GM18507 (cell line): ENCODE data around the gene TYW1B.
"Not testable (repeated sequence)": the region's sequence is repeated elsewhere in the genome, so short reads cannot be mapped to it uniquely, and the experiment has no call there.

Experiments
- DNase-seq: peaks from one replicate; pipeline ENCODE4 v3.0.0; 2011; ENCODE audit warnings: low read depth; ENCODE audit not compliant: insufficient read length; ENCODE audit errors: extremely low spot score
- FAIRE-seq: peaks from 2 replicates; lab custom pipeline; 2011; peaks lifted over from hg19 to GRCh38; lab: Jason Lieb, UNC

The TYW1B gene

GRCh38 chr7:72827839-72828591 is at the start of gene TYW1B:
Gene TYW1B (minus strand): TSS chr7:72828200. CDS start chr7:72828075, 125 bp downstream.
- FAIRE-seq (peak; percentile 97), DNase-seq (peak; percentile 49)

GRCh38 chr7:72867591-72867990 is 39.6 kb upstream of the TYW1B start:
- not testable (repeated sequence) for FAIRE-seq, DNase-seq

- peak; percentile 29 for FAIRE-seq
- not testable (repeated sequence) for DNase-seq
Measured at GRCh38 chr7:72858846-72859400, 30.9 kb upstream of the TYW1B start.

GRCh38 chr7:72857925-72858324 is 29.9 kb upstream of the TYW1B start:
- not testable (repeated sequence) for DNase-seq, FAIRE-seq

- DNase-seq, FAIRE-seq: not testable (repeated sequence)
Measured at GRCh38 chr7:72855261-72855660, 27.3 kb upstream of the TYW1B start.

- FAIRE-seq, DNase-seq: not testable (repeated sequence)
Measured at GRCh38 chr7:72852937-72853336, 24.9 kb upstream of the TYW1B start.

GRCh38 chr7:72850746-72851145 is 22.7 kb upstream of the TYW1B start:
- FAIRE-seq, DNase-seq: not testable (repeated sequence)

- not testable (repeated sequence) for FAIRE-seq, DNase-seq
Measured at GRCh38 chr7:72844146-72844545, 16.1 kb upstream of the TYW1B start.

- not testable (repeated sequence) for DNase-seq, FAIRE-seq
Measured at GRCh38 chr7:72843166-72843565, 15.2 kb upstream of the TYW1B start.

GRCh38 chr7:72840966-72841511 is 13.0 kb upstream of the TYW1B start:
- FAIRE-seq, DNase-seq: not testable (repeated sequence)

- FAIRE-seq, DNase-seq: not testable (repeated sequence)
Measured at GRCh38 chr7:72838315-72838714, 10.3 kb upstream of the TYW1B start.

GRCh38 chr7:72837291-72837690 is 9.3 kb upstream of the TYW1B start:
- DNase-seq, FAIRE-seq: not testable (repeated sequence)

- not testable (repeated sequence) for DNase-seq, FAIRE-seq
Measured at GRCh38 chr7:72830567-72830966, 2.6 kb upstream of the TYW1B start.

- peak; percentile 86 for FAIRE-seq
- not testable (repeated sequence) for DNase-seq
Measured at GRCh38 chr7:72829687-72830354, 1.8 kb upstream of the TYW1B start.

- FAIRE-seq: peak; percentile 91
- DNase-seq: peak; percentile 43
Measured at GRCh38 chr7:72829291-72829686, 1.3 kb upstream of the TYW1B start.

- FAIRE-seq: peak; percentile 76
- DNase-seq: not testable (repeated sequence)
Measured at GRCh38 chr7:72823765-72824732, 4.0 kb downstream of the TYW1B start.

GRCh38 chr7:72822497-72822896 is 5.5 kb downstream of the TYW1B start:
- DNase-seq, FAIRE-seq: not testable (repeated sequence)

- not testable (repeated sequence) for FAIRE-seq, DNase-seq
Measured at GRCh38 chr7:72818663-72819361, 9.2 kb downstream of the TYW1B start.
